Stomach (tissue), 9 donors: Measurements from ENCODE around the gene NOC4L. TPM values are rescaled to one million over a fixed set of nuclear protein-coding genes. Genes with fewer than 3 reads are reported as not detected.

ENCODE experiments used
- DNase-seq, 2 donors: peaks; one replicate each; pipeline versions ENCODE4 v3.0.0 to v3.0.0-alpha.2; 2013 to 2019
- H3K27ac ChIP-seq, 5 donors: fragments of 200-600 bp in 4 of 5; sonication (generic) in 4 of 5; one replicate each; pipeline ENCODE4 v1.5.1; 2013 to 2019; ENCODE audit warnings: mild to moderate bottlenecking in 1 of 5, moderate library complexity in 1 of 5
- H3K27me3 ChIP-seq, 3 donors: fragments of 200-600 bp; sonication (generic); one replicate each; pipeline ENCODE4 v1.5.1; 2017 to 2019; ENCODE audit warnings: mixed run types in 1 of 3
- H3K36me3 ChIP-seq, 4 donors: fragments of 200-600 bp; sonication (generic); 1 replicate in 3 of 4; 2 replicates in 1 of 4; pipeline ENCODE4 v1.5.1; 2016 to 2019
- H3K4me1 ChIP-seq, 4 donors: fragments of 200-600 bp; sonication (generic); one replicate each; pipeline ENCODE4 v1.5.1; 2016 to 2019
- H3K4me3 ChIP-seq, 4 donors: fragments of 200-600 bp; sonication (generic) in 3 of 4; one replicate each; pipeline ENCODE4 v1.5.1; 2016 to 2019; ENCODE audit warnings: mild to moderate bottlenecking in 1 of 4
- H3K9me3 ChIP-seq, 4 donors: fragments of 200-600 bp; sonication (generic); one replicate each; pipeline ENCODE4 v1.5.1; 2016 to 2019
- CTCF ChIP-seq, 7 experiments: fragments of 450-650 bp in 4 of 7; fragments of 200-600 bp in 3 of 7; sonication (generic) in 3 of 7; IDR thresholded peaks; one replicate each; pipeline ENCODE4 v1.5.1; 2016 to 2019; ENCODE audit warnings: antibody characterized with exemption in 7 of 7, control low read depth in 2 of 7, mild to moderate bottlenecking in 1 of 7
- EP300 ChIP-seq: sonication (generic); formaldehyde crosslinking; IDR thresholded peaks from one replicate; pipeline ENCODE4 v1.6.1; 2017; ENCODE audit warnings: antibody characterized with exemption
- POLR2A ChIP-seq, 4 donors: fragments of 450-650 bp; IDR thresholded peaks; one replicate each; pipeline ENCODE4 v1.6.1; 2016; ENCODE audit warnings: antibody characterized with exemption in 4 of 4, control low read depth in 2 of 4, mild to moderate bottlenecking in 1 of 4, moderate library complexity in 1 of 4
- POLR2AphosphoS5 ChIP-seq, 3 donors: sonication (generic); formaldehyde crosslinking; IDR thresholded peaks; one replicate each; pipeline ENCODE4 v1.6.1; 2016; ENCODE audit warnings: antibody characterized with exemption in 3 of 3
- WGBS, 5 donors: extraction: QIAGEN DNeasy Blood & Tissue Kit in 3 of 5; methylation state at CpG; one replicate each; pipeline versions ENCODE4 v1.1.5 to v1.1.7; 2013 to 2018; 5-methylcytosine and 5-hydroxymethylcytosine counted together
- intact Hi-C: fragments of 100-400 bp; cut with DNase I; formaldehyde crosslinking; loops from one replicate; pipeline ENCODE4 v1.15.1; 2023; ENCODE audit warnings: low total_unique reads
- polyA plus RNA-seq, 3 donors: library from polyadenylated mRNA; stranded (reverse); fragments of 200-250 nt; gene quantifications; one replicate each; pipeline ENCODE4 v1.2.3, GENCODE V29; 2013
- total RNA-seq, 5 donors: library from RNA; depleted of rRNA; stranded (reverse); fragments of >200 nt; gene quantifications; one replicate each; pipeline versions ENCODE4 v1.1.0 to v1.2.3, GENCODE V29; 2014 to 2016
- donor health status: healthy with polysubstance abuse.
- donor health status: Bipolar disorder and iron deficiency.
- donor health status: healthy.

The NOC4L gene
- total and polyA plus RNA-seq, 8 donors = 2.2 to 63.6 (median 28.6) TPM

DNA sequence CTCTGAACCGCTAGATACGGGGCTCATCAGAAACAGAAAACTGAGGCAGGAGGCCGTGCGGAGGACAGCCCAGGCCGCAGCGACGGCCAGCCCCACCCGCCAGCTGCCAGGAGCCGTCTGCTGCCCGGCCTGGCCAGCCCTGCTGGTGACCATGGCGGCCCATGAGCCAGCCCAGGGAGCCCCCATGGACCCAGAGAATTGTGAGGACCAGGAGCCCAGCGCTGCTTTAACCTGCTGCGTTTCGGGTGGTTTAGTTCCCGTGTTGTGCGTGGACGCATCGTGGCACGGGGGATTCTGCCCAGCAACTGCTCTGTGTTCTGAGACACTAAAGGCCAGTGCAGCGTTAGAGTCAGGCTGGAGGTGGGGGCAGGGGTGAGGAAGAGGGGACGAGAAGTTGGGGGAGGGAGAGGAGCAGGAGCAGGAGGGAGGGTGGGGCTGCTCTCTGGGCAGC is 44.2 kb downstream of the NOC4L start:
- no peak for TF ChIP-seq CTCF (IDR thresholded peaks at IDR 0.05)
- TF ChIP-seq EP300 = no peak
- no peak for TF ChIP-seq POLR2A (IDR thresholded peaks at IDR 0.05)
- no peak for TF ChIP-seq POLR2AphosphoS5 (IDR thresholded peaks at IDR 0.05)
- peaks cover 17 to 38% (median 26%) of the 10 kb centered on the region in 4 donors for H3K4me1 ChIP-seq
- peak overlapping the region in 2 of 4 donors; percentile 49 to 53 for H3K4me3 ChIP-seq
- H3K36me3 ChIP-seq = no peaks in the 10 kb centered on the region
- H3K27me3 ChIP-seq = peaks cover 0 to 14% (median 0%) of the 10 kb centered on the region in 3 donors
- peaks cover 0 to 49% (median 24%) of the 10 kb centered on the region in 4 donors for H3K9me3 ChIP-seq
- H3K27ac ChIP-seq = peak overlapping the region in 2 of 5 donors; percentile 80 to 87
- WGBS, 5 donors = 90 to 91% (median 91%) methylated on average over 19 to 21 of the region's 21 CpGs
- no peak for DNase-seq
- intact Hi-C loops = no loop called here

DNA sequence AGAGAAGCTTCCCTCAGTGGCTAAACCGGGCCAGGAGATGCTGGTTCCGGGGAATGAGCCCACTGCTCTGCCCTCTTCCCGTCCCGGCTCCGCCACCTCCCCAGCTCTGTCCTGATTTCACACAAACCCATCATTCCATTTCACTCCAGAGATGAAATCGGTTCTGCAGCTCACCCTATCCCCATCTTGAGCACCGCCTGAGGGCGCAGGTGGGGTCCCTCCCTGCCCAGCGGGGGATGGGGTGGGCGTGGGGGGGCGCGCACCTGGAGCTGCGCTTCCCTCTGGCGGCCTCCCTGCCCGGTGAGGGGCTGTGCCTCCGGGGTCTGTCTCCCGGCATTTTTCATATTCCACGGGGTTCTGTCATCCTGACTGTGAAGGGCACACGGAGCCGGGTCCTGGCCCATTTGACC is 44.7 kb downstream of the NOC4L start:
- Histone ChIP-seq H3K9me3 (peaks cover 0 to 49% (median 29%) of the 10 kb centered on the region in 4 donors), H3K27me3 (peaks cover 0 to 14% (median 0%) of the 10 kb centered on the region in 3 donors), H3K4me3 (peak overlapping the region; percentile 49 to 64 (median 55)), H3K4me1 (peaks cover 17 to 38% (median 26%) of the 10 kb centered on the region in 4 donors), H3K27ac (peak overlapping the region; percentile 47 to 87 (median 78)), H3K36me3 (no peaks in the 10 kb centered on the region)
- TF ChIP-seq POLR2AphosphoS5 (IDR thresholded peaks at IDR 0.05) (no peak), CTCF (IDR thresholded peaks at IDR 0.05) (no peak), POLR2A (IDR thresholded peaks at IDR 0.05) (no peak), EP300 (no peak)
- intact Hi-C loops = no loop called here
- DNase-seq = no peak
- WGBS, 5 donors = 23 to 40% (median 24%) methylated on average over 18 to 20 of the region's 20 CpGs; no CpG with 5 or more reads in 1 of the 5 donors

DNA sequence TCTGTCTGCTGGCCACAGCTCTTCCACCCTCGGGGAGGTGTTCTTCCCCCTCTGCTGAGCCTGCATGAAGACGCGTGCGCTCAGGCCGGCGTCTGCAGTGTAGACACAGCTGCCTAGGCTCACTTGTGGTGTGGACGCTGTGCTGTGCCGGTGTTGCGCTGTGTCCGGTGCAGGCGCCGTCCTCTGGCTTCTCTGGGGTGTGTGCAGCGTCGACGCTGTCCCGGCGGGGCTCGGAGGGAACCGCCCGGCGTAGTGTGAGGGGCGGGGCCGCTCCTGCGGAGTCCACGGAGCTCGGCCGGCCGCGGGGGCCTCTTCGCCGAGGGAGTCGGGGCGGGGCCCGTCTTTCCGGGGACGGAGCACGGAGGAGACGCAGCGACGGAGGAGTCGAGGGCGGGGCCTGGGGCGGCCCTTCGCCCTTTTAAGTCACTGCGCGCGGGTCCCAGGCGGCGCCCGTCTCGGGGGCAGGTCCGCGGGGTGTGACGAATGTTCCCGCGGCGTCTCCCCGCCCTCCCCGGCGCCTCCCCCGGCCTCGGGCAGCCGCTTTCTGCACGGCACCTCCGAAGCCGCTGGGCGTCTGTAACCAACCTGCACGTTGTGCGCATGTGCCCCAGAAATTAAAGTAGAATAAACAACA is 45.2 kb downstream of the NOC4L start:
- H3K9me3 ChIP-seq = peaks cover 0 to 48% (median 34%) of the 10 kb centered on the region in 4 donors
- peak overlapping the region; percentile 49 to 64 (median 55) for H3K4me3 ChIP-seq
- peaks cover 0 to 14% (median 0%) of the 10 kb centered on the region in 3 donors for H3K27me3 ChIP-seq
- WGBS, 5 donors = 0 to 2% (median 1%) methylated on average over 9 to 69 of the region's 69 CpGs
- peak; percentile 93 to 95 for DNase-seq
- peaks cover 17 to 38% (median 26%) of the 10 kb centered on the region in 4 donors for H3K4me1 ChIP-seq
- intact Hi-C loops = no loop called here
- no peaks in the 10 kb centered on the region for H3K36me3 ChIP-seq
- TF ChIP-seq CTCF (IDR thresholded peaks at IDR 0.05) = no peak
- peak; percentile 37 to 81 (median 66) for TF ChIP-seq POLR2AphosphoS5 (IDR thresholded peaks at IDR 0.05)
- H3K27ac ChIP-seq = peak overlapping the region; percentile 47 to 87 (median 78)

DNA sequence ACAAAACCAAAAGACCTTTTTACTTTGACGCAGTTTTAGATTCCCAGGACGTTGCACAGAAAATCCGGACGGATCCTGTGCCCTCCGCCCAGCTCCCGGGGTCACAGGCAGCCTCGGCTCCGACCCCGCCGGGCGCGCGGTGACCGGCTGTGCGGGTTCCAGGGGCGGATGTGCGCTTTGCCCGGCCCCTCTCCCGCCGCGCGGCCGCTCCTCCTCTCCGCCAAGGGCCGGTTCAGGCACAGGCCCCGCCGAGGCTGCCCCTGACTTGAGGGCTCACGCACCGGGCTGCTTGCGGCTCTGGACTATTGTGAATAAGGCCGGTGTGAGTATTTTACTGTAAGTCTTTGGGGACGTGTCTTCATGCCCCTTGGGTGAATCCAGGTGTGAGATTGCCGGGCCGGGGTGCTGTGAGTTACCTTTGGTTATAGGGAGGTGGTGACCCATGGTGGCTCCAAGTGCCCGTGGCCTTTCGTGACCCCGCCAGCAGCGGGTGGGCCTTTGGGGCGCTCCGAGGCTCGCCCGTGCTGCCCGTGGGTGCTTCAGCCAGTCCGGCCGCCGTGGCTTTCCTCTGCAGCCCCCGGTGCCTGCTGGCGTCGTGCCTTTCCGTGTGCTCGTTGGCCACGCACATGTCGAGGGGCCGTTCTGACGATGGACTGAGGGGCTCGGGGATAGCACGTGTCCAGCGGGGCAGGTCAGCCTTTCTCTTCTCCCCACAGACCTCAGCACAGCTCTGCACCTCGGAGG is 45.9 kb downstream of the NOC4L start:
- TF ChIP-seq POLR2AphosphoS5 (IDR thresholded peaks at IDR 0.05) = no peak
- no peak for TF ChIP-seq EP300
- Histone ChIP-seq H3K36me3 (no peaks in the 10 kb centered on the region), H3K4me1 (peaks cover 17 to 38% (median 26%) of the 10 kb centered on the region in 4 donors), H3K9me3 (peaks cover 0 to 41% (median 33%) of the 10 kb centered on the region in 4 donors), H3K27me3 (peaks cover 0 to 14% (median 0%) of the 10 kb centered on the region in 3 donors), H3K4me3 (peak overlapping the region; percentile 49 to 64 (median 55)), H3K27ac (peak overlapping the region; percentile 47 to 87 (median 78))
- no peak for DNase-seq
- 37 to 47% (median 38%) methylated on average over 44 to 59 of the region's 59 CpGs for whole genome bisulfite sequencing, 5 donors
- intact Hi-C loops = no loop called here
